ENCODE results near the gene ULK1.

ULK1 gene

GRCh38 chr12:131894313-131894860 lies at the start of gene ULK1:
TSS of gene ULK1 (plus strand) at chr12:131894622. CDS start at chr12:131895002, 380 bp downstream.
- peak; percentile 23 to 99 (median 88) for DNase-seq

GRCh38 chr12:131844656-131845055 lies 49.8 kb upstream of the ULK1 start:
- no peak for DNase-seq

DNA sequence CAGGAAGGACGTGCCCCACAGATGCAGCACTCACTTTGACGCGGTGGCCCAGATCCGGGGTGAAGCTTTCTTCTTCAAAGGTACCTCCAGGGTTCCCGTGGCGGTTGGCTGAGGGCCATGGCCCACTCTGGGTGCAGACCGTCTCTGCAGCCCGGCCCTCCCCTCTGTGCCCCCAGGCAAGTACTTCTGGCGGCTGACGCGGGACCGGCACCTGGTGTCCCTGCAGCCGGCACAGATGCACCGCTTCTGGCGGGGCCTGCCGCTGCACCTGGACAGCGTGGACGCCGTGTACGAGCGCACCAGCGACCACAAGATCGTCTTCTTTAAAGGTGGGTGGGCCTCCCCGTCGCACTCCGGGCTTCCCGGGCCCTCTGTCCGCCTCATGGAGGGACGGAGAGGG lies 49.3 kb upstream of the ULK1 start:
- no peak for DNase-seq

- DNase-seq, result no peak
Measured at GRCh38 chr12:131847456-131847855, 47.0 kb upstream of the ULK1 start.

DNA sequence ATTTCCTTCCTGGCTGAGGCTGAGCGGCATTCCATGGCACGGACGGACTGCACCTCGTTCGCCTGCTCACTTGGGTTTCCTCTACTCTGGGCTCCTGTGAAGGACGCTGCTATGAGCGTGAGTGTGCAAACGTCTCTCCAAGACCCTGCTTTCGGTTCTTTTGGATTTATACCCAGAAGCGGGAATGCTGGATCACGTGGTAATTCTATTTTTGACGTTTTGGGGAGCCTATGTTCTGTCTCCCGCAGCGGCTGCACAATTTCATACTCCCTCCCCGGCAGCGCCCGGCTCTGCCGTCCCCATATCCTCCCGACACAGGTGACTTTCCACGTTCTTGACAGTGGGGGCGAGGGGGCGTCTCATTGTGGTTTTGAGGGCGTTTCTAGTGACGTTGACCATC lies 45.7 kb upstream of the ULK1 start:
- no peak for DNase-seq

DNA sequence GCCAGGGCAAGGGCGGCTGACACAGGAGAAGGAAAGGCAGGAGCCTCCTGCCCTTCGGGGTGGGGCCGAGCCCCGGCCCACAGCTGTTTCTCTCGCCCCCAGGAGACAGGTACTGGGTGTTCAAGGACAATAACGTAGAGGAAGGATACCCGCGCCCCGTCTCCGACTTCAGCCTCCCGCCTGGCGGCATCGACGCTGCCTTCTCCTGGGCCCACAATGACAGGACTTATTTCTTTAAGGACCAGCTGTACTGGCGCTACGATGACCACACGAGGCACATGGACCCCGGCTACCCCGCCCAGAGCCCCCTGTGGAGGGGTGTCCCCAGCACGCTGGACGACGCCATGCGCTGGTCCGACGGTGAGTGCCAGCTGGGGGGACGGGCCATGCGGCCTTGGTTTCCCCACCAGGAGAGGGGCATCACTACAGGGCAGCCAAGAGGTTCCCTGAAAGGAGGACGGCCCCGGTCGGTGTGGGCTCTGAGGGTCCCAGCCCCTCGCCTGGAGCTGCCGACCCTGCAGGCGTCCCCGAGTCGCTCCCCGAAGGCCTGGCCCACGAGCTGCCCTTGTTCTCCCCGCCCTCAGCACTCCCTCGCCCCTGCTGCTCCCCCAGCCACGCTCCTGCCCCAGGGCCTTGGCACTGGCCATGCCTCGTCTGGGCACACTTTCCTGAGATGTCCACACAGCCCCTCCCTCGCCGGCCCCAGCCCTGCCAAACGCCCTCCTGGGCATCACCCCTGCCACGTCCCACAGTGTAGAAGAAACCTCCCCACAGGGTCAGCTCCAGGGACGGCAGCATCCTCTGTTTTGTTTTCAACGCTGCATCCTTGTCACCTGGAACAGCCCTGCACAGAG lies 44.5 kb upstream of the ULK1 start:
- no peak for DNase-seq

GRCh38 chr12:131850856-131851559 lies 43.4 kb upstream of the ULK1 start:
- DNase-seq, result peak in 7 of 51 donors; percentile 5 to 47 (median 24)

DNA sequence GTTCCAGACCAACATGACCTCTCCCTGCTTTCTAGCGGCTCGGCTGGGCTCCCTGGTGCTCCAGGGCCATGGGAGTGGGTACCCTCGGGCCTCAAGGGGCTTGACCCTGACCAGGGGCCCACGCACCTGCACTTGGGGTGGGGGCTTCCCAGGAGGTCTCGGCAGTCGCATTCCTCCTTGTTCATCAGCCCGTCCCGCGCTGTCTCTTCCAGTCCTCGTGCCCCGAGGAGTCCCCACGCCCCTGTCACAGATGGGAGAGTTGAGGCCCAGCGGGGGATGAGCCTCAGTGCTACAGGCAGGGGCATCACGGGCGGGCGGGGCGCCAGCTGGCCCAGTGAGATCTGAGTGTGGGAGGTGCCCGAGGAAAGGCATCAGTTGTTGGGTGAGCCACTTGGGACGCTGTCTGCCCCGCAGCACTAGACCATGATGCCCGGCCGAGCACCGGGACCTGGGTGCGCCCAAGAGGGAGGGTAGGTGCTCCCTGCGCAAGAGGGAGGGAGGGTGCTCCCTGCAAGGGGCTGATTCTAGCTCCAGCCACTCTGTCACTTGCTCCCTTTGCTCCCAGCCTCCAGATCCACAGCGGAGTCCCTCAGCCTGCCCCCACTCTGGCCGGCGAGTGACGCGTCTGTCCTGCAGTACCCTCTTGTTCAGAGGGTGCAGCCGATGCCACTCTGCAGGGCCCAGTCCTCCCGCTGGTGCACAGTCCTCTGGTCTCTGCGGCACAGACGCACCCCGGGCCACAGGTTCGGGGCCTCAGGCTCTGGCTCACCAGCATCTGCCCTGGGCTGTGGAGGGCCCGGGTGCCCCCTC lies 42.5 kb upstream of the ULK1 start:
- no peak for DNase-seq

GRCh38 chr12:131852551-131853299 lies 41.7 kb upstream of the ULK1 start:
- DNase-seq, result no peak

DNA sequence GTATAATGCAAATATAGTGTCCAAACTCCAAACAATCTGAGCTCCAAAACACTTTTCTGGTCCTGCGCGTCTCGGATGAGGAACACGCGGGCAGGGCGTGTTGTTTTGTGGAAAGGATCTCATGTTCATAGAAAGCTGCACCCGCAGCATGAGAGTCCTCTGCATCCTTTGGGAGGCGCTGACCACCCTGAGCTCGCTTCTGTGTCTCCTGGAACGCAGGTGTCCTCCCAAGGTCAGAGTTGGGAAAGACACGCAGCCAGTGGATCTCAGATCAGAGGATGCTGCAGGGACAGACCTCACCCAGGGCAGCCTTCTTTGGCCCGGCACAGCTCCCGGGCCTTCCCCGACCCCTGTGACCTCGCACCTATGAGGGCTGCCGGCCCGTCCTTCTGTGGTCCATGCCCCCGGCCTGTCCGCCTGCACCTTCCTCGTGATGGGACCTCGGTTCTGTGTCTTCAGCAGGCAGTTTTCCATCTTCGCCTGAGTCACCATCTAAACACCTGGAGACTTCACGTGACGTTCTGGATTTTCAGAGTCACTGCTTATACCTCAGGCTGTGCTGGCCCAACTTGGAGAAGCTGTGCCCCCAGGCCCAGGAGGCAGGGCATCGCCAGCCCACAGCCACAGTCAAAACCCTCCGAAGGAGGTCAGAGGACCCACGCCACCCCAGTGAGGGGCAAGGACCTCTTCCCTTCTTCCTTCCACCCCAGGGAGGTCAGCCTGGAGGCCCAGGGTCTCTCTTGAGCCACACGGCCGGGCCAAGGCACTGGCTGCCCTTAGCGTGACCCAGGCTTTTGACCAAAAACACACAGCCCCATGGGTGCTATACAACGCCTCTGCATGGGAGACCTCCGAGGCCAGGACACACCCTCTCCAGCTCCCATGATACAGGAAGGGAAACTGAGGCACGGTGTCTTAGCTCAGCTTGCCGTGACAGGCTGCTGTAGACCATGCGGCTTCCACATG lies 40.3 kb upstream of the ULK1 start:
- DNase-seq, result no peak

- DNase-seq, result no peak
Measured at GRCh38 chr12:131854861-131855476, 39.5 kb upstream of the ULK1 start.

DNA sequence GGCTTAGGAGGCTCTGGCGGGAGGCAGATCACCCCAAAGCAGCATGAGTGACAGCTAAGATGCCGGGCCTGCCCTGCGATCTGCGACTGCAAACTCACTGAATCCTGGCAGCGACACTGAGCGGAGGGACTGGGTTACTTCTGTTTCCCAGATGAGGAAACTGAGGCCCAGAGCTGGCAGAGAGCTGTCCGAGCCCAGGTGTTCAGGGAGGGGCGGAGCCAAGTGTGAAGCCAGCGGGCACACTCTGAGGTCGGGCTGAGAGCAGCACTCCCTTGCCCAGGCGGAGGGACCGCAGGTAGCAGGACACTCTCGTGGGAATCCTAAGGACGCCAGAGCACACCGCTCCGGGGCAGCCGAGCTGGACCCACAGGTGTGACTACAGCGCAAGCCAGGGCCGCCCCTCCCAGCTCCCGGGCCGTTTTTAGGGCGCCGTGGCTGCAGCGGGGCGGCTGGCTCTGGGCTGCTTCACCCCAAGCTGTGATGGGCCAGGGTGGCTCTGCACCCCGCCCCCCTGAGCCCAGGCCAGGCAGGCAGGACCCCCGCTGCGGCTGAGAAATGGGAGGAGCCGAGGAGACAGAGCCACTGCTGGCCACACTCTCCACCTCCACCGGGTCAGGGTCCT lies 38.8 kb upstream of the ULK1 start:
- DNase-seq, result no peak

GRCh38 chr12:131856366-131857097 lies 37.9 kb upstream of the ULK1 start:
- no peak for DNase-seq

DNA sequence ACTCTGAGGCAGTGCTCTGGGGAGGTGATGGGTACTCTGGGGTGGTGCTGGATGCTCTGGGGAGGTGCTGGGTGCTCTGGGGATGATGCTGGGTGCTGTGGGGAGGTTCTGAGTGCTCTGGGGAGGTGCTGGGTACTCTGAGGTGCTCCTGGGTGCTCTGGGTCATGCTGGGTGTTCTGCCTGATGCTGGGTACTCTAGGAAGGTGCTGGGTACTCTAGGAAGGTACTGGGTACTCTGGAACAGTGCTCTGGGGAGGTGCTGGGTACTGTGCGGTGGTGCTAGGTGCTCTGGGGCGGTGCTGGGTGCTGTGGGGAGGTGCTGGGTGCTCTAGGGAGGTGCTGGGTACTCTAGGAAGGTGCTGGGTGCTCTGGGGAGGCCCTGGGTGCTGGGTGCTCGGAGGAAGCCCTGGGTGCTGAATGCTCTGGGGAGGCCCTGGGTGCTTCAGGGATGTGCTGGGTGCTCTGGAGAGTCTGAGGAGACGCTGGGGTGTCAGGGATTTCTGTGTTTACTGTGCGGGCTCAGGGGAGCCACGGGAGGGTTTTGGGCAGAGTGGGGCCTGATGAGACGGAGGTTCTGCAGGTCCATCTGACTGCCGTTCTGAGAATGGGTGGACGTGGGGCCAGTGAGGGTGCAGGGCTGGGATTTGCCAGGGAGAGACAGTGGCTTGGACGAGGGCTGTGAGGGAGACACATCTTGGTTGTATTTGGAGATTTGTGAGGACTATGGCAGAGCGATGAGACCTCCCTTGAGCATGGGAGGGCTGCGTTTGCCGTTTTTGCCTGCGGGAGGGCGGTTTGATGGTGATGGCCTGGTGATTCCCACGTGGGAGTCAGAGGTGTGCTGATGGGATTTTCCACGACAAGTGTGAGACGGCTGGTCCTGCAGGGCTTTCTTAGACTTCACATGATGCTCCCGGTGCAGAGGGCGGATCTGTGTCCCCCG lies 36.2 kb upstream of the ULK1 start:
- DNase-seq, result no peak

DNA sequence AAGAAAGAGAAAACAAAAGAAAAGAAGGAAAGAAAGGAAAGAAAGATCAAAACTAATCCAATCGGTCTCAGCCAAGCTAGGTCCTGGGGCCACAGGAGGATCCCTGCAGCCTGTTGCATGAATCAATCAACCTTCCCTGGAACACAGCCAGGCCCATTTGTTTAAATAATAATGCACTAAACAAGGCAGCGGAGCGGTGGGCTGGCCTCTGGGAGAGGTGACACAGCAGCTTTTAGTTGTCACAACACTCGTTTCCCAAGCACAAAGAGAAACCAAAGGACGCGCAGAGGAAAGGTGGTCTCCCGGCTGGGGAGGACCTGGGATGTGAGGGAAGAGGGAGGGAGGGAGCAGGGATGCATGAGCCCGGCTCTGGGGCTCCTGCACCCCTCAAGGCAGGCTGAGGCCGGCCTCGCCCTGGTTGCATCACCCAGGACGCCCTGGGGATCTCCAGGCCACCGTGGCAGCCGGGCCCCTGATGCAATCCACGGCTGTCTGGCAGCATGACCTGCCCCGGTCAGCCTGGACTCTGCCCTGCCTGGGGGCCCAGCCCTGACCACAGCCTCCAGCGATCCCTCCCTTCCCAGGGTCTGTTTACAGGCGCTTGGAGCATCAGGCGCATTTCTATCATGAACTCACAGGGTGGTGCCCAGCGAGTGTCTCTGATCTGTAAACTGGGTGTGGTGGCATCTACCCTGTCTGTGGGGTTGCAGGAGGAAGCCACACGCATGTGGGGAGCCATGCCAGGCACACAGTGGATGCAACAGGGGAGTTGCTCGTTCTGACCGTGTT lies 33.8 kb upstream of the ULK1 start:
- no peak for DNase-seq

Data from hypothalamus (tissue), 51 donors.